GM18498 (cell line): ENCODE measurements around the gene LGR6.
"Not testable (repeated sequence)": the region's sequence is repeated elsewhere in the genome, so short reads cannot be mapped to it uniquely, and the experiment has no call there.

Source experiments
- ATAC-seq: cut with Tn5 transposase; IDR thresholded peaks from one replicate; pipeline ENCODE4 v1.9.1; 2021; ENCODE audit warnings: mild to moderate bottlenecking, moderate library complexity; ENCODE audit not compliant: unreplicated experiment

Gene LGR6

GRCh38 chr1:202172015-202172355 lies 21.6 kb upstream of the LGR6 start:
- ATAC-seq, result no peak

- no peak for ATAC-seq
Measured at GRCh38 chr1:202173993-202174392, 19.6 kb upstream of the LGR6 start.

GRCh38 chr1:202176949-202177927 lies 16.4 kb upstream of the LGR6 start:
- no peak for ATAC-seq

GRCh38 chr1:202179828-202180750 lies 13.5 kb upstream of the LGR6 start:
- ATAC-seq, result no peak

- ATAC-seq, result not testable (repeated sequence)
Measured at GRCh38 chr1:202180751-202181139, 12.9 kb upstream of the LGR6 start.

GRCh38 chr1:202181586-202181985 lies 12.0 kb upstream of the LGR6 start:
- no peak for ATAC-seq

- no peak for ATAC-seq
Measured at GRCh38 chr1:202182040-202182877, 11.3 kb upstream of the LGR6 start.

GRCh38 chr1:202184750-202185460 lies 8.7 kb upstream of the LGR6 start:
- ATAC-seq, result no peak

- no peak for ATAC-seq
Measured at GRCh38 chr1:202186327-202186726, 7.3 kb upstream of the LGR6 start.

- no peak for ATAC-seq
Measured at GRCh38 chr1:202187041-202187671, 6.4 kb upstream of the LGR6 start.

- ATAC-seq, result no peak
Measured at GRCh38 chr1:202187697-202188407, 5.7 kb upstream of the LGR6 start.

GRCh38 chr1:202189001-202189790 lies 4.4 kb upstream of the LGR6 start:
- ATAC-seq, result no peak

- ATAC-seq, result no peak
Measured at GRCh38 chr1:202189918-202190715, 3.5 kb upstream of the LGR6 start.

GRCh38 chr1:202191391-202191790 lies 2.2 kb upstream of the LGR6 start:
- not testable (repeated sequence) for ATAC-seq

GRCh38 chr1:202192770-202193613 lies 607 bp upstream of the LGR6 start:
- no peak for ATAC-seq

GRCh38 chr1:202194328-202194648 lies 689 bp downstream of the LGR6 start:
- no peak for ATAC-seq
